ENCODE results near the gene LRP8. TPM values are rescaled to one million over a fixed set of nuclear protein-coding genes. Genes with fewer than 3 reads are reported as not detected.

Gene LRP8
- total RNA-seq, 1 donor from 2014 or later = 9.9 TPM

DNA sequence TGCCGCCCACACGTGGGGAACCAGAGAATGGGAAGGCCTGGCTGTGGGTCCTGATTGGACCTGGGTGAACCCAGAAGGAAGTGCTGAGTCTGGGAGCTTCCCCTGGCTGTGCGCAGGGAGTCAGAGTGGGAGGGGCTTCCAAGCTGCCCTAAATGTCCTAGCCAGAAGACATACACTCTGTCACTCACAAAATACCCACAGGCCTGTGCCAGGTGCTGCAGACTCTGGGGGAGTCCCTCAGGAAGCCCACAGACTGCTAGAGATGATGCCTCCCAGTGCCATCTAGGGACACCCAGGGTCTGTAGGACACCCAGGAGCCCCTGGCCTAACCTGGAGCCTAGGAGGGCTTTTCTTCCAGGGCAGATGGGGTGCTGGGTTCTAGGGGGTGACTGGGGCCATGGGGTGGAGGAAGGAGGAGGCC, 33.7 kb upstream of the LRP8 start:
- DNase-seq (ENCODE audit: low spot score) = peak; percentile 57

DNA sequence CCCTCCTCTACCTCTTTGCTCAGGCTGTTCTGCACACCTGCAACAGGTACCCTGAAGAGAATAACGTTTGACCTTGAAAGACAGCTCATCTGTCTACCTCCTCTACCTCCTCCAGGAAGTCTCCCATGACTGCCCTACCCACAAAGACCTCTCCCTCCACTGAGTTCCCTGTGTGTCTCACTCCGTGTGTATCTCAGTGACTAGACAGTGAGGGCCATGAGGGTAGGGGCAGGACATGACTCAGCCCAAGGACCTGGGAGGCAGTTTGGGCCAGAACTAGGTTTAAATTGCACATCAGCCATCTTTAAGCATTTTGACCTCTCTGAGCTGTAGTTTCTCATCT, 32.0 kb upstream of the LRP8 start:
- no peak for DNase-seq (ENCODE audit: low spot score)

GRCh38 chr1:53359225-53359933, 31.5 kb upstream of the LRP8 start:
- peak; percentile 71 for DNase-seq (ENCODE audit: low spot score)

- DNase-seq (ENCODE audit: low spot score) = no peak
Observed at GRCh38 chr1:53356637-53357036, 28.8 kb upstream of the LRP8 start.

- no peak for DNase-seq (ENCODE audit: low spot score)
Observed at GRCh38 chr1:53354119-53354518, 26.2 kb upstream of the LRP8 start.

- DNase-seq (ENCODE audit: low spot score) = no peak
Observed at GRCh38 chr1:53352561-53352960, 24.7 kb upstream of the LRP8 start.

- DNase-seq (ENCODE audit: low spot score) = peak; percentile 47
Observed at GRCh38 chr1:53350853-53351767, 23.2 kb upstream of the LRP8 start.

GRCh38 chr1:53349968-53350852, 22.3 kb upstream of the LRP8 start:
- peak; percentile 41 for DNase-seq (ENCODE audit: low spot score)

- DNase-seq (ENCODE audit: low spot score) = peak; percentile 51
Observed at GRCh38 chr1:53349369-53349835, 21.5 kb upstream of the LRP8 start.

GRCh38 chr1:53348486-53349368, 20.9 kb upstream of the LRP8 start:
- DNase-seq (ENCODE audit: low spot score) = peak; percentile 73

DNA sequence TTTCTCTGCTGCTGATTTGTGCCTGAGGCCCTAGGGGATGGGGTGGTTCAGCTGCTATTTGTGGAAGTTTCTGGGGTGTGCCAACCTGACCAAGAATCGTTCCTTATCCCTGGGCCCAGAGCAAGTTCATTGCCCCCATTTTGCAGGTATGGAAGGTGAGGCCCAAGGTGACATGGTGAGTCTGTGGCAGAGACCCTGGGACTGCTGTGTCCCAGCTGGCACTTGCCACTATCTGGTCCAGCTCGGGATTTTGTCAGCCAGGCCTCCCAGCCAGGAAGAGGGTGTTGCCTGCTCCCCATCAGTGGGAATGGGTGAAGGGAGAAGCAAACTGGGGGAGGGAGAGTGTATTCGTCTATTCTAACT, 18.9 kb upstream of the LRP8 start:
- DNase-seq (ENCODE audit: low spot score) = peak; percentile 24

DNA sequence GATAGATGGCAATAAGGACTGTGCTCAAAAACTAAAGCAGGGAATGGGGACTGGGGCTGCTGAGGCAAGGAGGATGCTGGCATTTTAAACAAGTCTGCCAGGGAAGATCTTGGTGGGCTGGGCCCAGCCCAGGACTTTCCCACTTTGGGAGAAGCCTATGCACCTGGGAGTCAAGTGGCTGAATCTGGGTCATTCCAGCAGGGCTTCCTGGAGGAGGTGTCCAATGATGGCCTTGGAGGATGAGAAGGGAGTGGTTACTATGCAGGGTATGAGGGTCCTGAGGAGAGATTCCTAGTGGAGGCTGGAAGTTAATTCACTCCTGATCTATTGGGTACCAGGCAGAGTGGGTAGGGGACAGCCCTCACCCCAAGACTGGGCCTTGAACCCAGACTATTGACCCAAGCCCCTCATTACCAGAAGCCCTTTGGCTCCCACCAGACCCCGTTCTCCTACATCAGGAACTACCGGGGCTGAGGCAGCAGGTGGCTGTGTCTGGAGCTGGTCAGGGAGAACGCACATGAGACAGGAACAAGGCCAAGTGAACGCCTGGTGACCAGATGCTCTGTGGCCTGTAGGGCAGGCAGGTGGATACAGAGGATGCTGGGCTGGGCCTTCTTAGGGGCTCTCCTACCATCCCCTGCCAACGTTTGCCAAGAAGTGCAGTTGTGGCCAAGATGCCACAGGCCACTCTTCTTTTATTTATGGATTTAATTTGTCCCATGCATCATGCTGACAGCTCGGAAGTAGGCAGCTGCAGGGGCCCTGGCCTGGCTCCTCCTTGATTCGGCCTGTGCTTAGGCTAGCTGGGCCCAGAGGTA, 18.3 kb upstream of the LRP8 start:
- peak; percentile 43 for DNase-seq (ENCODE audit: low spot score)

- peak; percentile 79 for DNase-seq (ENCODE audit: low spot score)
Observed at GRCh38 chr1:53344921-53345838, 17.3 kb upstream of the LRP8 start.

DNA sequence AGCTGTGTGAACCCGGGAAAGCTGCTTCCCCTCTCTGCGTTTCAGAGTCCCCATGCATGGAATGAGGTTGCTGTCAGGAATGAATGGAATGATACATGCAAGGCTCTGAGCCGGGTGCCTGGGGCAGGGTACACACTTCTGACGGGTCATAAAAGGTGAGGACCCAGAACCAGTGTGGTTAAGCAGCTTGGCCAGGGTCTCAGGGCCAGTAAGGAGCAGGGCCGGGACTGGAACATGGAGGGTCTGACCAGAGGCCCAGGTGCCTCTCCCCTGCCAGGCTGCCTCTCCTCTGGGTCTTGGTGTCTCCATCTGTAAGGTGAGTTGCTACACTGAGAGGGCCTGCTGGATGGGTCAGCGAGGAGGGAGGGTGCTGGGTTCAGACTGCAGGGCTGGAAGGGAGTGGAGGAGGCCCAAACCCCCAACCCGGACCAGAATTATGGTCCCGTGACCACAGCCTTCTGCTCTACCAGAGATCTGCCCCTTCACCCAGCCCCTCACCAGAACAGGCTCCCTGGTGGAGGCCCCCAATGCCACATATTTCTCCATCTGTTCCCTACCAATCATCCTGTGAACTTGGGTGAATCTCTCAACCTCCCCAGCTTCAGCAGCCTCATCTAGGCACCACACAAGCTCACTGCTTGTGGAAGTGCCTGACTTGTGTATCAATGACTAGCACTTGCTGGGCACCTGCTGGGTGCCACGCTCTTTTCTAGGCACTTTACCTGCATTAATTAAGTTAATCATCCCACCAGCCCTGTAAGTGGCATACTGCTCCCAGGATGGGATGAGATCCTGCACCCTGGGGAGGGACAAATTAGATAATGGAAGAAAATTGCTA, 16.2 kb upstream of the LRP8 start:
- peak; percentile 81 for DNase-seq (ENCODE audit: low spot score)

DNA sequence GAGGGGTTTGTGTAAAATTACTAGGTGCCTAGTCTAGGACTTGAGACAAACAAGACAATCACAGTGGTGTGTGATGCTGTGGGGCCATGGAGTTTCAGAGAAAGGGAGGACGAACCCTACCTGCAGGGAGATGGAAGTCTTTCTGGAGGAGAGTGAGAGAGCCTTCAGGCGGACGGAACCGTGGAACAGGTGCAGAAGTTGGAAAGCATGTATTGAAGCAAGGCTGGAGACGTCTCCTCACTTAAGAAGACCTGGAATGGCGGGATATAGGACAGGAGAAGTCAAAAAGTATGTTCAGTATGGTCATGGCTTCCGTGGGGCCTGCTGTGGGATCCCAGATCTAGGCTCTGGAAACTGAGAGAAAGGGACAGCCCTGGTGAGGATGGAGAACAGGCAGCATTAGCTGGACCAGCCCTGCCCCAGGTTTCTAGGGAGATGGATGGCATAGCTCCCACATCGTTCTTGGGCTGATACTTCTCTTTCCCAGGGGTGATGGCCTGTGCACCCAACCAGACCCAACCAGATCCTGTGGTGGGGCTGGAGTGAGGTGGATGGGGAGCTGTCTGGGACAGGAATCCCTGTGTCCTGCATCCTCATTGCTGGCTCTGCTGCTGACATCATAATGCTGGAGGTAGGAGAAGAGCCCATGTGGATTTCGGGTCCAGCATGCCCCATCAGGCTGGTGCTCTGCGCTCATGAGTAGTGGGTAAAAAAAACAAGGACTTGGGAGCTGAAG, 15.0 kb upstream of the LRP8 start:
- peak; percentile 81 for DNase-seq (ENCODE audit: low spot score)

- DNase-seq (ENCODE audit: low spot score) = peak; percentile 65
Observed at GRCh38 chr1:53341961-53342707, 14.3 kb upstream of the LRP8 start.

Measured in mesenteric fat pad (tissue), 1 donor.